ENCODE measurements around the gene PRKAR1B.

PRKAR1B gene

DNA sequence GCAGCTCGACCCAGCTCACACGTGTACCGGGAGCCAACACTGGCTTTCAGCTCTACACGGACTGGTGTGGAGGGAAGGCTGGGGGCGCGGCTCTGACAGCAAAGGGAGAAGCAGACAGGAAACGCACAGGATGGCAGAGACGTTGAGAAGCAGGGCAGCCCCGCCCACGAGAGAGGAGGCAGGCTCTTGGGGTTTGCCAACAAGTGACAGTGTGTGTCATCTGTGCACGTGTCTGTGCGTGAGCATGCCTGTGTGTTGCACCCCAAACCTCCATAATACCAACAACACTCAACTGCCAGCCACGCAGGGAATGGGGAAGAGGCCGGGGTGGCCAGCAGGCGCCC lies 143.0 kb downstream of the PRKAR1B start:
- peak; percentile 90 for DNase-seq

DNA sequence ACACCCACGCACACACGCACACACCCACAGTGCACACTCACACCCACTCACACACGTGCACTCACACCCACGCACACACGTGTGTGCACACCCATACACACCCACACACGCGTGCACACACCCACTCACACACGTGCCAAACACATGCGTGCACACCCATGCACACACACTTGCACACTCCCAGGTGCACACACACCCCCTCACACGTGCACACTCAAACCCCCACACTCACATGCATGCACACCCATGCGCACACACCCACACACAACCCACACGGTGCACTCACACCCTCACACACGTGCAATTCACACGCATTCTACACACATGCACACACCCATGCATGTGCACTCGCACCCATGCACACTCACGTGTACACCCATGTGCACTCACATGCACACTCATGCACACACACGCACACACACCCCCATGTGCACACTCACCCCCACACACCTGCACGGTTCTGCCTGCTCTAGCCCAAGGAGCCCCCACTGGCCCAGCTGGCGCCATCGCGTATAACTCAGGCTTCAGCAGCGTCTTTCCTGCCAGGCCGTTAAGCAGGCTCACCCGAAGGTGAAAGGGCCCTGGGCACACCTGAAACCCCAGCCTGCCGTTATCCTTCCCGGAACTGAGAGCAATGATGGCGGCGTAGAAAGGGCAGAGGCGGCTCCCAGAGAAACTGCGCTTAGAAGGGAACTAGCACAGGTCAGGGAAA lies 143.5 kb downstream of the PRKAR1B start:
- DNase-seq = no peak

- no peak for DNase-seq
Observed at GRCh38 chr7:582931-583330, 144.2 kb downstream of the PRKAR1B start.

GRCh38 chr7:582081-582835 lies 144.8 kb downstream of the PRKAR1B start:
- DNase-seq = no peak

DNA sequence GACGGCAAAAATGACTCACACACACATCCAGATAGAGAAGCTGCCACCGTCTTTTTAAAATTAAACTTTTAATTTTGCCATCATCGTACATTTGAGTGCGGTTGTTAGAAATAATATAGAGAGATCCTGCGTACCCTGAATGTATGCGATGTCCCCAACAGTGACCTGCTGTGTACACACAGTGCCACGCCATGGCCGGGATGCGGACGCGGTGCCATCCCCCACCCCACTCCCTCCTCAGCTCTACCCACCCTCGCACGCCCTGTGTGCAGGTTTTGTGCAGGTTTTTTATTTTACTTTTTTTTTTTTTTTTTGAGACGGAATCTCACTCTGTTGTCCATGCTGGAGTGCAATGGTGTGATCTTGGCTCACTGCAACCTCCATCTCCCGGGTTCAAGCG lies 148.7 kb downstream of the PRKAR1B start:
- DNase-seq = no peak

DNA sequence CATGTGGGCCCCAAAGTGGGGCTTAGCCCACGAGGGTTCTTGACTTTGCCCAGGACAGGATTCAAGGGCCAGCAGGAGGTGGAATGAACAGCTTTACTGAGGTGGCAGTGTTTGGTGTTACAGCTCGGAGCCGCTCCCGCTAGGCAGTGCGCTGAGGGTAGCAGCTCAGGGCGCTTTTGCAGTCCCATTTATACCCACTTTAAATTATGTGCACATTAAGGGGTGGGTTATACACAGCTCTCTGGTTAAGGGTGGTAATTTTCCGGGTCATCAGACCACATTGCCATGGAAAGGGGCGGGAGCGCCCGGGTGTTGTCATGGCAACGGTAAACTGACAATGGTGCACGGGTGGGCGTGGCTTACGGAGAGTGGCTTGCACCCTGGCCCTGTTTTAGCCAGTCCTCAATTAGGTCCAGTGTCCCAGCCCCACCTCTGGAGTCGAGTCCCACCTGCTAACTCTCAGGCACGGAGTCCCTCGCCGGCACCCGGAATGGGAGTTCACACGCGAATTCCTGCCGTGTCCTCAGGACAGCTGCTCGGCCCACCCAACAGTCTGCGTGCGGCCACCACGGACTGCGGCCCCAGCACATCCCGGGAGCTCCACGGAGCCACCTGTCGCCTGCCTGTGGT lies 149.2 kb downstream of the PRKAR1B start:
- DNase-seq = no peak

DNA sequence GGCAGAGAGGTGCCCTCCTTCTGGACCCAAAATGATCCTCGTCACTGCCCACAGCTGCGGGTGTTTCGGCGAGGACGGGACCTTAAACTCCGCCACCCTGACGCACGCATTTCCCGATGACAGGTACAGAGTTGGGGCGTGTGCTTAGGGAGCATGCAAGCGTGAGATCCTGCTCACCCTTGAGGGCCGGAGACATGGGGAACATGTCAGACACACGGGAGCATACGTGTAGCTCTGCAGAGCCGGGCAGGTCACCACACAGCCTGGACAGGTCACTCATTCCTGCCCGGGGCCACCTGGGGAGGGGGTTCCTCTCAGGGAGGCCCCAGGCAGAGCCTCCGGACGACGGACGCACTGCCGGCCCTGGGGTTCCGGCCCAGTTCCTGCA lies 149.8 kb downstream of the PRKAR1B start:
- no peak for DNase-seq

DNA sequence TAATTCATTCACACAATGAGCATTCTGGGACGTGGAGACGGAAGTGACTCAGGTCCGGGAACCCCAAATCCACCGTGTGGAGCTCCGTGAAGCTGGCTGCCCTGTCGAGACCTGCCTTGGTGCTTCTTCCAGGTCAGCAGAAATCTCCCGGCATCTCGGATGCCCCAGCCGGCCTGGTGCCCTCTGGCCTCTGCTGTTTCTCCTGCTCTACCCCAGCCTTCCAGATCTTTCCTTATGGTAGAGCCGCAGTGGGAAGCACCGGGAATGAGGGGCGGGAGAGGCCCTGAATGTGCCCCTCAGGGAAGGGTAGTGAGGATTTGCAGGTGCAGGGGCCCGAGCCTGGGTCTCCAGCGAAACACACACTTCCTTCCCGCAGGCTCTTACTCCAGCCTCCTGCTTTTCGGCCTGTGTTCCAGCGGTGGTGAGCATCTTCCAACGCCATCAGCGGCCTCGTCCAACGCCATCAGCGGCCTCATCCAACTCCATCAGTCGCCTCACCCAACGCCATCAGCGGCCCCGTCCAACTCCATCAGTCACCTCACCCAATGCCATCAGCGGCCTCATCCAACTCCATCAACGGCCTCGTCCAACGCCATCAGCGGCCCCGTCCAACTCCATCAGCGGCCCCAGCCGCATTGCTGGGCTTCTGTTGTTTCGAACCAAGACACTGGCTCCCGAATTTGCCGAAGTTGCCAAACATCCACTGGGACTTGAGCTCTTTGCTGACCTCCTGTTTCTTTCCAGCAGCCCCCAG lies 150.4 kb downstream of the PRKAR1B start:
- no peak for DNase-seq

DNA sequence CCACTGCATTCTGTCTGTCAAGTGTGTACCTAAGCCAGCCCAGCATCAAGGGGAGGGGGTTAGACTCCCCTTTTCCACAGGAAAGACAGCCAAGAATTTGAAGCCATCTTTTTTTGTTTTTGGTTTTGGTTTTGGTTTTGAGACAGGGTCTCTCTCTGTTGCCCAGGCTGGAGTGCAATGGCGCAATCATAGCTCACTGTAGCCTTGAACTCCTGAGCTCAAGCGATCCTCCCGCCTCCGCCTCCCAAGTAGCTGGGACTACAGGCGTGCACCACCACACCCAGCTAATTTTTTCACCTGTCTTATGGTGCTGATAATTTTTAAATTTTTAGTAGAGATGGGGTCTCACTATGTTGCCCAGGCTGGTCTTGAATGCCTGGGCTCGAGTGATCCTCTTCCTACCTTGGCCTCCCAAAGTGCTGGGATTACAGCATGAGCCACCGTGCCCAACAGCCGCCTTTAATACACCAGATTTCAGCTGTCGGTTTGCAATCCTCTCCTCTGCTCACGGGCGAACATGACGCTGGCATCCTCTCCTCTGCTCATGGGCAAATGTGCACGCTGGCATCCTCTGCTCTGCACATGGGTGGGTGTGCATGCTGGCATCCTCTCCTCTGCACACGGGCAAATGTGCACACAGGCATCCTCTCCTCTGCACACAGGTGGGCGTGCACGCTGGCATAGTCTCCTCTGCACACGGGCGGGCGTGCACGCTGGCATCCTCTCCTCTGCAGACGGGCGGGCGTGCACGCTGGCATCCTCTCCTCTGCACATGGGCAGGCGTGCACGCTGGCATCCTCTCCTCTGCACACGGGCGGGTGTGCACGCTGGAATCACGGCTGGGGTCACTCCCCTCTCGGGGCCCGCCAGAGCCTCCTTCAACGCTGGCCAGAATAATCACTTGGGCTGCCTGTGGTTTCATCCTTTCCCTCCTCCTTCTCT lies 151.4 kb downstream of the PRKAR1B start:
- no peak for DNase-seq

DNA sequence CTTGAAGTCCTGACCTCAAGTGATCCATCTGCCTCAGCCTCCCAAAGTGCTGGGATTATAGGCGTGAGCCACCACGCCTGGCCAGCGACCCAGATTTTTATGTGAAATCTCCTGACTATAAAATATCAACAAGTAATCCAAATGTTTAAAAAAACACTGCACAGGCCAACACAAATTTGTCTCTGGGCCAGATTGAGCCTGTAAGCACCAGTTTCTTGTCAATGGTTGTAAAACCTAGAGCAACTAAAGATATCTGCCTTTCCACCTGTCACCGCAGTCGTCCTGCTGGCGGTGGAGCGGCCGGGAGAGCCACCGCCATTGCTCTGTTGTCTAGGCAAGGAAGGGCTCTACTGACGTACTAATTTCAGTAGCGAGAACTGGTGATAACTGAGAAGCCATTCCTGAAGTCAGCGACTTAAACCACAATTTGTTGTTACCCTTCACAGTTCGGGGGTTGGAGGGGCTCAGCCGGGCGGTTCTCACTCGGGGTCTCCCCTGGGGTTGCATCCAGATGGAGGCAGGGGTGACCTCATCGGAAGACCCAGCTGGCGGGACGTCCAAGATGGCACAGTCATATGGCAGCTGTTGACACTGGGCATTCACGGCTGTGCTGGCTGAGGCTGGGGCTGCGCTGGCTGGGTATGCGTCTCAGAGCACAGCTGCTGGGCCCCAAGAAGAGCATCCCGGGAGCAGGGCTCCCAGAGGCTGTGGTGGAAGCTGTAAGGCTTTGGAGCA lies 152.3 kb downstream of the PRKAR1B start:
- no peak for DNase-seq

- no peak for DNase-seq
Observed at GRCh38 chr7:573933-574381, 153.1 kb downstream of the PRKAR1B start.

- no peak for DNase-seq
Observed at GRCh38 chr7:573269-573932, 153.7 kb downstream of the PRKAR1B start.

GRCh38 chr7:572416-573268 lies 154.4 kb downstream of the PRKAR1B start:
- DNase-seq = no peak

DNA sequence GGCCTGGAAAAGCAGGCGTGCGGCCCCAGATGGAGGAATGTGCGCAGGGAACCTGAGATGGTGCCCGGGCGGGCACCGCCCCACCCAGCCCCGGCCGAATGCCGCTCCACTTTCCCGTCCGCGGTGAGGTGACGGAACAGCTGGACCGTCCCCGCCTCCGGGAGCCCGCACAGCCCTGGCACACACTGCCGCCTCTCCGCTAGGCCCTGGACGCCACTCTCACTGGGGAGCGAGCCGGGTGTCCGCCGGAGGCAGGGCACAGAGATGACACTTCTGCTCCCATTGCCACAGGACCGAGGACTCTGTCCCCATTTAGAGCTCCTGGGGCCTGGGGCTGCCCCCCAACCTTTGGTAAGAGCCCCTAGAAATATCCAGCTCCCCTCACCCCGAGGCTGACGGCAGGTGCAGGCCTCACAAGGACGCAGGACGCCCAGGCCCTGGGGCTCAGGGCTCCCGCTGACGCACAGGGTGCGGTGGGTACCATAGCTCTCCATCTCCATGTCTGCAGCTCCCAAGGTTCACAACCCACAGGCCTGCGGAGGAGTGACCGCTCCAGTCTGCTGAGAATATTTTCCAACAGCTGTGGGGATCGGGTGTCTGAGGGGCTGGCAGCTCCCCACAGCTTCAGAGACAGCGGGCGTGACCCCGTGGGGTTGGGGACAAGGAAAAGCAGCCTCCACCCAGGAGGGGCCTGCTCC lies 155.2 kb downstream of the PRKAR1B start:
- DNase-seq = no peak

GRCh38 chr7:571096-571717 lies 155.9 kb downstream of the PRKAR1B start:
- no peak for DNase-seq

DNA sequence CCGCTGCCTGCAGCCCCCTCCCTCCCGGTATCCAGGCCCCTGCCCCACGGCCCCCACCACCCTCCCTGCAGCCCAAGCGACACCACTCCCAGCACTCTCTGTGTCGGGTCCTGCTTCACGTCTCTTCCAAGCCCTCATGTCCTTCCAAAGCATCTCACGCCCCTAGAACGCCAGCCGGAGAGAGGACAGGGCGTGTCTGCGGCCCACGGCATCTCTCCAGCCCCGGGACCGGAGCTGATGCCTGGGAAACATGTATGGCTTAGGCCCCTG lies 156.3 kb downstream of the PRKAR1B start:
- DNase-seq = no peak

- DNase-seq = no peak
Observed at GRCh38 chr7:569996-570800, 156.9 kb downstream of the PRKAR1B start.

All from CD4-positive, alpha-beta T cell treated with Interleukin-12 subunit alpha and Interleukin-12 subunit beta, for 1 hour (primary cell).